HUES48 (cell line): Measurements from ENCODE around the gene TTC23.

Experiments used
- H3K27ac ChIP-seq: one replicate; pipeline ENCODE4 v1.7.0; 2013; ENCODE audit warnings: low read depth, low read length, inconsistent platforms
- H3K27me3 ChIP-seq: 2 replicates; pipeline ENCODE4 v1.6.1; 2013; ENCODE audit warnings: mild to moderate bottlenecking, low read length; ENCODE audit not compliant: control insufficient read depth, insufficient read depth
- H3K36me3 ChIP-seq: 2 replicates; pipeline ENCODE4 v1.6.1; 2013; ENCODE audit warnings: low read length; ENCODE audit not compliant: control insufficient read depth, insufficient read depth
- H3K4me1 ChIP-seq: 2 replicates; pipeline ENCODE4 v1.6.1; 2013; ENCODE audit warnings: mild to moderate bottlenecking, low read length; ENCODE audit not compliant: control insufficient read depth, insufficient read depth
- H3K4me3 ChIP-seq: 2 replicates; pipeline ENCODE4 v1.5.1; 2013; ENCODE audit warnings: mild to moderate bottlenecking, low read depth, low read length
- H3K9ac ChIP-seq: 2 replicates; pipeline ENCODE4 v1.6.1; 2013; ENCODE audit warnings: mild to moderate bottlenecking, low read depth, low read length, moderate library complexity
- H3K9me3 ChIP-seq: 2 replicates; pipeline ENCODE4 v1.6.1; 2013; ENCODE audit warnings: low read length; ENCODE audit not compliant: control insufficient read depth, insufficient read depth

Gene TTC23

DNA sequence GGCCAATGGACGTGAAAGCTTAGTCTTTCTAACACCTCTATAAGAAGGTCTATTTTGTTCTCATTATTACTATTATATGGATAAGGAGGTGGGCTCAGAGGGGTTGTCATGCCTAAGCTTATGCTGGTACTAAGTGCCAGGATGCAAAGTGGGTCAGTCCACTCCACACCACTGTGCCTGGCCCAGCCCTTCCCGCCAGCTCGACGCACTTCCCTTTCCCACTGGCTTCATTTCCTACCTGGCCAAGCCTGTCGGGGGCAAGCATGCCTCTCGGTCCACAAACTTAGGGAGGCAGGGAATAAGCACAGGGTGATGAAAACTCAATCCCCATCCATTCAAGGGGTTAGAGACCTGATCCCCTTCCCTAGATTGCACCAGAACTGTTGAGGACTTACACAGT is 150.4 kb downstream of the TTC23 start:
- Histone ChIP-seq H3K9me3 (no peaks in the 10 kb centered on the region), H3K4me3 (no peak overlapping the region), H3K9ac (no peak overlapping the region), H3K4me1 (no peaks in the 10 kb centered on the region), H3K36me3 (no peaks in the 10 kb centered on the region), H3K27ac (no peak overlapping the region), H3K27me3 (peaks cover 53% of the 10 kb centered on the region)

DNA sequence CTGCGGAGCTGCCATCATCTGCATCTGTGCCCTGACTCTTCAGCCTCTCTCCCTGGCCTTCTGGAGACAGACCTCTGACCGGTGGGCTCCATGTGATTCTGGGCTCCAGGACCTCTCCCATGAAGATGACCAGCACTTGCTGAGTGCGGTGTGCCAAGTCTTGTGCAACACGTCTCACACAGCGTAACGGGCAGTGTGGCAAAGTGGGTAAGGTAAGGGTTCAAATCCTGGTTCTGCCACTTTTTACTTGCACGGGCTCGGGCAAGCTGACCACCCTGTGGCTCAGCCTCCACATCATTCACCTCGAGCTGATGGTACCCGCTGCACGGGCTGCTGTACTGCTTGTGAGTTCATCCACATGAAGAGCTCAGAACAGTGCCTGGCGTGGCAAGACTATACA is 151.0 kb downstream of the TTC23 start:
- no peak overlapping the region for H3K9ac ChIP-seq
- no peak overlapping the region for H3K4me3 ChIP-seq
- H3K36me3 ChIP-seq, result no peaks in the 10 kb centered on the region
- H3K27me3 ChIP-seq, result peaks cover 50% of the 10 kb centered on the region
- H3K9me3 ChIP-seq, result no peaks in the 10 kb centered on the region
- H3K4me1 ChIP-seq, result no peaks in the 10 kb centered on the region
- H3K27ac ChIP-seq, result no peak overlapping the region

DNA sequence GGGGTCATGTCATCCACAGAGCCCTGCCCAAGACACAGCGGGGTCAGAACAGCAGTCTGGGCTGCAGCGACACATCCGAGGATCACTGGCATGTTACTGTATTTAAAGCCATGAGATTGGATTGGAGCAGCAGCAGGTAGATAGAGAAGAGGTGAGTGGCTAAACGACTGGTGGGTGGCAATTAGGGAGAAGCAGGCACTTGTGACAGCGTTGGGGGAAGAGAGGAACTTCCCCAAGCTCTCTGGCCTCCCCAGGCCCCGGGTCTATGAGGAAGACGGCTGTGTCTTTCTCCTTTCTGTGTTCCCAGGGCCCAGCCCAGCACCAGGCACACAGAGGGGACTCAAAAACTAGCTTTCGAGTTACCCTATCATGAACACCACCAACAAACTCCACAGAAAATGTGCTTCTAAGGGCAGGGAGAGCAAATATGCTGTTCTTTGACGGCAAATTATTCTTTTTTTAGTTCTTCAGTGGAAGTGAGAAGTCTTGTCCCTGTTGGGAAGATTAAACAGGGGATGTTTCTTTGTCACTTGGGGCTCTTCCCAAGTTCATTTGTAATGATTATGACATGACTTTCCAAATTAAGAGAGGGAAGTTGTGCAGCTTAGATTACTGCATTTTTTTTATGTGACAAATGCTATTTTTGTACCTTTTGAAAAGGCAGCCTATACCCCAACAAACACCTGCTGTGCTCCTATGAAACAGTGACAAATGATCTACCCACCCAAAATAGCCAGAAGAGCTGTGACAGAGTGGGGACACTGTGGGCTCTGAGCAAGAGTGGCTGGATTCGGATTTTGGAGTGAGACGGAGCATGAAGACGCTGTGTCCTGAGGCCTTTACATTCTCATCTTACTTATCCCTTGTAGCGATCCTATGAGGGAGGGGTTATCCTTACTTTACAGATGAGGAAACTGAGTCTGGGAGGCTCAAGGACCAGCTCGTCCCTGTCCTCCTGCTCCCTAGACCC is 151.7 kb downstream of the TTC23 start:
- Histone ChIP-seq H3K9ac (no peak overlapping the region), H3K27ac (no peak overlapping the region), H3K4me1 (no peaks in the 10 kb centered on the region), H3K27me3 (peaks cover 44% of the 10 kb centered on the region), H3K9me3 (no peaks in the 10 kb centered on the region), H3K36me3 (no peaks in the 10 kb centered on the region), H3K4me3 (no peak overlapping the region)

DNA sequence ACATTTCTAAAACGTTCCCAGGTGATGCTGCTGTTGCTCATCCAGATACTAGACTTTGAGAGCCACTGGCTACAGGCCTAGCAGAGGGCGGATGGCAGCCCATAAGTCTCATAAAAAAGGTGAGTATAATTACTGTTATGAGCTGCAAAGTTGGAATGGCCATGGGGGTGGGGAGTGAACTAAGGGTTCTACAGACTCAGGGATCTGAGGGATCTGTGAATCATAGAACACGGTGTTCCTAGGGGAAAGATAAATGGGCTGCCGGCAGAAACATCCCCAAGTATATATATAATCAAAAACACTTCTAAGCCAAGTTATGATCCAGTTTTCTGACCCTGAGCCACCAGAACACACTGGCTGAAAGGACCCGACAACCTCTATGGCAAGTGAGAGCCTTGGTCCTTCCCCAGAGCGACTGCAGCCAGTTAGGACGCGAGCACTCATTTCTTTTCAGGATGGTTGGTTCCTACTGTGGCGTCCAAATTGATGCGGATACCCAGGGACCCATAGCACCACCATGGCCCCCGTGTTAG is 152.4 kb downstream of the TTC23 start:
- Histone ChIP-seq H3K9ac (no peak overlapping the region), H3K27ac (no peak overlapping the region), H3K27me3 (peaks cover 37% of the 10 kb centered on the region), H3K9me3 (no peaks in the 10 kb centered on the region), H3K4me1 (no peaks in the 10 kb centered on the region), H3K4me3 (no peak overlapping the region), H3K36me3 (no peaks in the 10 kb centered on the region)

DNA sequence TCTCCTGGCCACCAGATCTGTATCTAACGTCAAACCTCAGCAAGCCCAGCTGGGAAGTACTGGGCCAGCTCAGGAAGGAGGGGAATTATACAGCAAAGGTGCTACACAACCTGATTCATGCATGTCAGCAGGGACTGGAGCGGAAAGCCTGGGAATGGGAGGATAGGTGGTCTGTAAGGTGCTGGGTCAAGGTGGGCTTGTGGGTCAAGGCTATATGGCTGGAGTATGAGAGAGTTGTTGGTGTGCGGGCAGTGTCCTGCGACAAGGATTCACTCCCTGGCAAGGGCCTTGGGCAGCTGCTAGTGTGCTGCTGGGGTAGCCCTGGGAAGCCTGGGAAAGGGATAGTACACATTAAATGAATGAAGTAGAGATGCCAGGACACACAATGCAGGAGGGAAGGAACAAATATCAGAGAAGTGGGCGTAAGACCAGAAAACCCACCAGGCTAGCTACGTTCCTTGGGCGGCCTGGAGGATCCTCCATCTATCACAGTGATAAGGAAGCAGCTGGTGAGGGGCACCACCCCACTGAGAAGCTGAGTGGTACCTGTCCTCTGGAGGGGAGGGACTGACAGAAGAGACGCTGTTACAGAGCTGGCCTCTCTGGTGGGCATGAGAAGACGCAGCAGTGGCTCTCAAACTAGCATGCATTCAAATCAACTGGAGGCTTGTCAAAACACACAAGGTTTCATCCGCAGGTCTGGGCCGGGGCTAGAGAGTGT is 153.0 kb downstream of the TTC23 start:
- Histone ChIP-seq H3K9me3 (no peaks in the 10 kb centered on the region), H3K4me1 (no peaks in the 10 kb centered on the region), H3K27ac (no peak overlapping the region), H3K9ac (no peak overlapping the region), H3K36me3 (no peaks in the 10 kb centered on the region), H3K4me3 (no peak overlapping the region), H3K27me3 (peaks cover 30% of the 10 kb centered on the region)

DNA sequence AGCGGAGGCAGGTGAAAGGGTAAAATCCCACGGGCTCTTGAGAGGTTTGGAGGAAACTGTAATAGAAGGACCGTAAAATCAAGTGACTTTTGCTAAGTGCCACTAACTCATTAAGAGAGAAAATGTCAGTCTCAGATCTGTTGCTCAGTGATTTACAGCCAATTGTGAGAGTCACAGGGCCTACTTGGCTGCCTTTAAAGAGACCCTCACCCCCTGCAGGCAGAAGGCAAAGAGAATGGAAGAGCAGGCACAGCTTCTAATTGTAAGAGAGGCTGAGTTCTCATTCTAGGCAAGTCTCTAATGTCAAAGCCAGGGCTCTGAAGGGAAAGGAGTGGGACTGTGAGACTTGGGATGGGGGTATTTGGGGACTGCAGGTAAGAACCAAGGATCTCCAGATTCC is 153.8 kb downstream of the TTC23 start:
- Histone ChIP-seq H3K4me3 (no peak overlapping the region), H3K4me1 (peaks cover 4% of the 10 kb centered on the region), H3K27ac (no peak overlapping the region), H3K9me3 (no peaks in the 10 kb centered on the region), H3K27me3 (peaks cover 24% of the 10 kb centered on the region), H3K36me3 (no peaks in the 10 kb centered on the region), H3K9ac (no peak overlapping the region)

DNA sequence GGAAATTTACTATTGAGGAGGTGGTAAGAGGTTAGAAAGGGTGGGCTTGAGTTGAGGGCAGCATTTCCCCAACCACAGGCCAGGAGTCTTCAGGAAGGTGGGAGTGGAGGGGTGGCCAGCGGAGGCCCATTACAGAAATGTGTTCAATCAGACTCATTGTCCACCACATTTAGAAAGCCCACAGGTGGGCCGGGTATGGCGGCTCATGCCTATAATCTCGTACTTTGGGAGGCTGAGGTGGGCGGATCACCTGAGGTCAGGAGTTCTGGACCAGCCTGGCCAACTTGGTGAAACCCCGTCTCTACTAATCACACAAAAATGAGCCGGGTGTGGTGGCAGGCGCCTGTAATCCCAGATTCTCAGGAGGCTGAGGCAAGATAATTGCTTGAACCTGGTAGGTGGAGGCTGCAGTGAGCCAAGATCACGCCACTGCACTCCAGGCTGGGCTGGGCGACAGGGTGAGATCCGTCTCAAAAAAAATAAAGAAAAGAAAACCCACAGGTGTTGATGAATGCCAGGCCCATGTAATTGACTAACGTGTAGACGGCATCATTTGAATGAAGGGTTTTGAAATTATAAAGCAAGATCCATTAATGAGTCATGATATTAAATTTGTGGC is 156.7 kb downstream of the TTC23 start:
- no peak overlapping the region for H3K27ac ChIP-seq
- no peak overlapping the region for H3K4me3 ChIP-seq

DNA sequence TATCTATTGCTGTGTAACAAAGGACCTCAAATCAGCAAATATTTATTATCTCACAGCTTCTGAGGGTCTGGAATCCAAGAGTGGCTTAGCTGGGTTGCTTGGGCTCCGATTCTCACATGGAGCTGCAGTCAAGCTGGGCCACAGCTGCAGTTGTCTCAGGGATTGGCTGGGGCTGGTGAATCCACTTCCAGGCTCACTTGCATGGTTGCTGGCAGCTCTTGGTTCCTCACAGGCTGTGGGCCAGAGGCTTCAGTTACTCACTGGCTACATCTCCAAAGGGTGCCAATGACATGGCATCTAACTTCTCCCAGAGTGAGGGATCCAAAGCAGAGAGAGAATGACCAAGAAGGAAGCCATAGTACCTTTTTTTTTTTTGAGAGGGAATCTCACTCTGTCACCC is 158.4 kb downstream of the TTC23 start:
- Histone ChIP-seq H3K4me1 (peaks cover 8% of the 10 kb centered on the region), H3K9ac (no peak overlapping the region), H3K9me3 (no peaks in the 10 kb centered on the region), H3K27me3 (no peaks in the 10 kb centered on the region), H3K27ac (no peak overlapping the region), H3K4me3 (no peak overlapping the region), H3K36me3 (no peaks in the 10 kb centered on the region)

More for the DNA sequence above, 156.7 kb downstream of the TTC23 start:
- H3K9me3 ChIP-seq, result no peaks in the 10 kb centered on the region
- no peak overlapping the region for H3K9ac ChIP-seq
- H3K36me3 ChIP-seq, result no peaks in the 10 kb centered on the region
- H3K27me3 ChIP-seq, result peaks cover 3% of the 10 kb centered on the region; the same call in 1 of the 2 replicates
- peaks cover 8% of the 10 kb centered on the region for H3K4me1 ChIP-seq

DNA sequence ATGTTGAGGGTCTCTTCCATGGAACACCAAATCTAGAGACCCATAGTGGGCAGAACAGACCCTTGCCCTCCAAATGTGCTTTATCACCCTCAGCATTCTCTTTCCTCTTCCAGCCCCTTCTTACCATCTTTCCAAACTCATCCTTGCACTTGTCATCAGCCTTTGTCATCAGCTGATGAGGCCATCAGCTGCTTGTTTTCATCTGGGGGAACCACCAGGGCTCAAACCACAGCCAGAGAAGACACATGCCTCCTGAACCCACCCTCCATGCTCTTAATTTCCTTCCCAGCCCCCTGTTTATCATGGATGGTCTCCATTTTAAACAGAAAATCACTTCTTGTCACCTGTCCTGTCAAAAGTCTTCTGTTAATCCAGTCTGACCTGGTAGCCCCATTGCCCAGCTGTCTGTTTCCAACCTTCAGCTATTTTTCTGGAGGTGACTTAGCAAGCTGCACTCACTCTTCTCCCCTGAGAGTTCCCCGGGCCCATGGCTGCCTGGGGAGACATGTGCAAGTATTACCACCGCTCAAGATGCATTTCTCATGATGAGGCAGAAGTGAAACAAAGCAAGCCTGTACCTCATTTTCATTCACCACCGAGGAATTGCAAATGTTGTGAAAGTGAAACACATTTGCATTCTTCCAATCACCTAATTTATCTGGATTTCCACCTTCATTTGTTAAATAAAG is 159.2 kb downstream of the TTC23 start:
- H3K27me3 ChIP-seq, result no peaks in the 10 kb centered on the region
- peaks cover 8% of the 10 kb centered on the region for H3K4me1 ChIP-seq
- no peaks in the 10 kb centered on the region for H3K9me3 ChIP-seq
- H3K27ac ChIP-seq, result no peak overlapping the region
- H3K4me3 ChIP-seq, result no peak overlapping the region
- no peaks in the 10 kb centered on the region for H3K36me3 ChIP-seq
- H3K9ac ChIP-seq, result no peak overlapping the region

DNA sequence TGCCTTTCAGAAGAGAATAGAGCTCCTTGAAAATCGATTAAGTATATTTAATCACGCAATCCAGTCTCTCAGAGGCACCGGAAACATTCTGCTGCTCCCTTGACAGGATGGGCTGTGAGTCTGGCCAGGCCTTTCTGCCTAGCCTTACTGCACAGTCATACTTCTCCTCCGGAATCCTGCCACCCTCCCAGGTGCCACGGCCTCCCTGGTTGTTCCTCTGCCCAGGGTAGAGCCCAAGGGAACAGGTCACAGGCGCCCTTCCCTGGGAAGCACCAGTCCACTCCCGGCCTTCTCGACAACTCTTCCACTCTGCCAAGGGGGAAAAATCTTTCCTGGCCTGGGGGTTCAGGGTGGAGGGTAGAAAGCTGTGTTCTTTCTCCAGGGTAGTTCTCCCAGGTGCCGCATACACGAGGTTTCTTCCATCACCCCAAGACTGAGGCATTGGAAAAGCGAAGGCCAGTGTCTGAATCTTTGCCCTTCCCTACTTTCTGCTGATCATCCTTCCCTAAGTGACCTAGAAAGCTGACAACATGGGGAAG is 161.9 kb downstream of the TTC23 start:
- H3K27me3 ChIP-seq, result no peaks in the 10 kb centered on the region
- peaks cover 8% of the 10 kb centered on the region for H3K4me1 ChIP-seq
- H3K9ac ChIP-seq, result no peak overlapping the region
- H3K36me3 ChIP-seq, result no peaks in the 10 kb centered on the region
- no peak overlapping the region for H3K4me3 ChIP-seq
- peaks cover 4% of the 10 kb centered on the region for H3K9me3 ChIP-seq
- no peak overlapping the region for H3K27ac ChIP-seq
